OCI-LY7 (cell line): ENCODE measurements around the gene INSC. TPM values are rescaled to one million over a fixed set of nuclear protein-coding genes. Genes with fewer than 3 reads are reported as not detected.

Experiments used
- BruUV-seq: library from RNA; stranded (reverse); fragments of 400-500 nt; replicated peaks from 2 replicates; lab custom pipeline; 2021; lab: Mats Ljungman, UMichigan
- CTCF ChIA-PET: fragments of 300-600 bp; sonication (Branson Sonifier 250); formaldehyde crosslinking; loops from one replicate; lab custom pipeline; 2022; ENCODE audit warnings: antibody characterized with exemption; ENCODE audit not compliant: unreplicated experiment; lab: Charles Lee
- POLR2A ChIA-PET: fragments of 300-600 bp; sonication (Branson Sonifier 250); formaldehyde crosslinking; loops from one replicate; lab custom pipeline; 2022; ENCODE audit warnings: antibody characterized with exemption; lab: Charles Lee
- DNase-seq: peaks from one replicate; pipeline ENCODE4 v3.0.0-alpha.2; 2015; ENCODE audit warnings: low spot score
- H2AFZ ChIP-seq: fragments of 200-600 bp; sonication (generic), shearing (Covaris generic); 2 replicates; pipeline ENCODE4 v1.6.1; 2014; ENCODE audit warnings: mild to moderate bottlenecking, antibody characterized with exemption, low read length, moderate library complexity
- H3K27ac ChIP-seq: fragments of 200-600 bp; sonication (generic); 2 replicates; pipeline ENCODE4 v1.5.1; 2014; ENCODE audit warnings: mixed run types, low read depth, mild to moderate bottlenecking, moderate library complexity, low read length, inconsistent platforms; ENCODE audit not compliant: poor library complexity, severe bottlenecking
- H3K36me3 ChIP-seq: fragments of 200-600 bp; sonication (generic); 2 replicates; pipeline ENCODE4 v1.6.1; 2014; ENCODE audit warnings: mild to moderate bottlenecking, antibody characterized with exemption, low read length, moderate library complexity, mixed read lengths; ENCODE audit not compliant: insufficient read depth
- H3K4me1 ChIP-seq: fragments of 200-600 bp; sonication (generic); 2 replicates; pipeline ENCODE4 v1.5.1; 2014; ENCODE audit warnings: mild to moderate bottlenecking, low read length; ENCODE audit not compliant: insufficient read depth, poor library complexity, severe bottlenecking
- H3K4me2 ChIP-seq: fragments of 200-600 bp; sonication (generic); 2 replicates; pipeline ENCODE4 v1.6.1; 2014; ENCODE audit warnings: mild to moderate bottlenecking, low read length
- H3K4me3 ChIP-seq: fragments of 200-600 bp; sonication (generic); 2 replicates; pipeline ENCODE4 v1.5.1; 2014; ENCODE audit warnings: mild to moderate bottlenecking, low read depth, low read length; ENCODE audit not compliant: poor library complexity, severe bottlenecking
- H3K79me2 ChIP-seq: fragments of 200-600 bp; sonication (generic); 2 replicates; pipeline ENCODE4 v1.6.1; 2016; ENCODE audit warnings: low read depth, mild to moderate bottlenecking, low read length, moderate library complexity, mixed read lengths; ENCODE audit not compliant: insufficient read depth
- H3K9me2 ChIP-seq: fragments of 200-600 bp; sonication (generic); 2 replicates; pipeline ENCODE4 v1.6.1; 2016; ENCODE audit warnings: mild to moderate bottlenecking, low read length, mixed read lengths; ENCODE audit not compliant: insufficient read depth
- H3K9me3 ChIP-seq: fragments of 200-600 bp; sonication (generic); 2 replicates; pipeline ENCODE4 v1.6.1; 2014; ENCODE audit warnings: mild to moderate bottlenecking, mixed run types, low read length, mixed read lengths
- H4K20me1 ChIP-seq: fragments of 200-600 bp; sonication (generic); 2 replicates; pipeline ENCODE4 v1.6.1; 2014; ENCODE audit warnings: mild to moderate bottlenecking, antibody characterized with exemption, low read length, moderate library complexity, mixed read lengths; ENCODE audit not compliant: insufficient read depth
- CTCF ChIP-seq: fragments of 200-600 bp; sonication (generic); conservative IDR thresholded peaks from 2 replicates; pipeline ENCODE4 v1.5.1; 2014; ENCODE audit warnings: mild to moderate bottlenecking, antibody characterized with exemption, low read length, moderate library complexity, mixed read lengths
- EZH2phosphoT487 ChIP-seq: fragments of 200-600 bp; sonication (generic); IDR thresholded peaks from 2 replicates; pipeline ENCODE4 v1.6.1; 2018; ENCODE audit warnings: low read depth, borderline replicate concordance, mild to moderate bottlenecking, mixed run types, antibody characterized with exemption, low read length, moderate library complexity, mixed read lengths
- intact Hi-C: fragments of 100-400 bp; cut with micrococcal nuclease; formaldehyde crosslinking; loops from one replicate; pipeline ENCODE4 v1.10.0; 2022; ENCODE audit not compliant: unreplicated experiment
- total RNA-seq, 2 experiments: library from RNA; depleted of rRNA in 1 of 2; stranded (reverse); fragments of >200 nt in 1 of 2; shearing (Covaris generic) in 1 of 2; gene quantifications; 2 replicates each; pipeline ENCODE4 v1.2.3, GENCODE V29; 2014 to 2022

INSC gene
- total RNA-seq, 2 experiments from 2014 or later = not detected

- Histone ChIP-seq H3K79me2 (no peaks in the 10 kb centered on the region), H3K4me2 (no peak overlapping the region), H3K27ac (no peak overlapping the region), H3K9me2 (no peaks in the 10 kb centered on the region), H3K4me3 (no peak overlapping the region), H4K20me1 (no peaks in the 10 kb centered on the region), H3K4me1 (peaks cover 9% of the 10 kb centered on the region), H2AFZ (no peak overlapping the region), H3K36me3 (no peaks in the 10 kb centered on the region), H3K9me3 (no peaks in the 10 kb centered on the region)
- TF ChIP-seq EZH2phosphoT487 = no peak
- no peak for TF ChIP-seq CTCF
- ChIA-PET CTCF (no interaction called here), POLR2A (interaction anchor here (1.5 kb wide), 1 partner anchor 10 kb away, joined by 7 read pairs; no protein-coding TSS in a partner anchor)
- BruUV-seq = no TSS peak
- intact Hi-C loops = no loop called here
- DNase-seq = no peak
Measured at GRCh38 chr11:15149050-15149449, 34.3 kb downstream of the INSC start.

GRCh38 chr11:15150507-15150906, 35.8 kb downstream of the INSC start:
- Histone ChIP-seq H3K4me2 (0 out of 2 replicates have a peak overlapping the region, but pooled peaks have one; percentile 11), H3K4me1 (peaks cover 9% of the 10 kb centered on the region), H4K20me1 (no peaks in the 10 kb centered on the region), H3K27ac (no peak overlapping the region), H3K4me3 (no peak overlapping the region), H3K36me3 (no peaks in the 10 kb centered on the region), H3K9me3 (no peaks in the 10 kb centered on the region), H2AFZ (peak overlapping the region; percentile 86), H3K79me2 (no peaks in the 10 kb centered on the region), H3K9me2 (no peaks in the 10 kb centered on the region)
- intact Hi-C loops = no loop called here
- peak; percentile 8 for DNase-seq
- no peak for TF ChIP-seq CTCF
- TF ChIP-seq EZH2phosphoT487 = no peak
- BruUV-seq = no TSS peak
- CTCF ChIA-PET = no interaction called here
- POLR2A ChIA-PET = interaction anchor here (1.0 to 1.5 kb wide), 2 partner anchors 11 to 17 kb away, joined by 3 to 7 read pairs; no protein-coding TSS in a partner anchor

GRCh38 chr11:15153231-15153630, 38.5 kb downstream of the INSC start:
- BruUV-seq = no TSS peak
- Histone ChIP-seq H2AFZ (no peak overlapping the region), H3K4me2 (no peak overlapping the region), H4K20me1 (no peaks in the 10 kb centered on the region), H3K9me3 (no peaks in the 10 kb centered on the region), H3K27ac (no peak overlapping the region), H3K4me3 (no peak overlapping the region), H3K79me2 (no peaks in the 10 kb centered on the region), H3K4me1 (peaks cover 9% of the 10 kb centered on the region), H3K36me3 (no peaks in the 10 kb centered on the region), H3K9me2 (no peaks in the 10 kb centered on the region)
- POLR2A ChIA-PET = interaction anchor here (0.9 kb wide), 1 partner anchor 14 kb away, joined by 3 read pairs; no protein-coding TSS in a partner anchor
- intact Hi-C loops = no loop called here
- no peak for DNase-seq
- CTCF ChIA-PET = interaction anchor here (0.7 kb wide), 1 partner anchor 52 kb away, joined by 3 read pairs; no protein-coding TSS in a partner anchor
- TF ChIP-seq CTCF = no peak
